Mucosa of rectum (tissue), 2 donors: ENCODE measurements around the gene ANKRD27.

Experiments
- H3K27ac ChIP-seq, 2 donors: one replicate each; pipeline ENCODE4 v1.7.0; 2013; ENCODE audit warnings: inconsistent platforms in 2 of 2, low read depth in 2 of 2, low read length in 2 of 2
- H3K27me3 ChIP-seq, 2 donors: one replicate each; pipeline ENCODE4 v1.7.0; 2013; ENCODE audit warnings: low read length in 2 of 2; ENCODE audit not compliant: control insufficient read depth in 2 of 2, insufficient read depth in 2 of 2
- H3K36me3 ChIP-seq, 2 donors: one replicate each; pipeline ENCODE4 v1.7.0; 2013; ENCODE audit warnings: low read length in 2 of 2; ENCODE audit not compliant: control insufficient read depth in 2 of 2, insufficient read depth in 2 of 2
- H3K4me1 ChIP-seq, 2 donors: one replicate each; pipeline ENCODE4 v1.7.0; 2013; ENCODE audit warnings: low read length in 2 of 2, mild to moderate bottlenecking in 1 of 2; ENCODE audit not compliant: control insufficient read depth in 2 of 2, insufficient read depth in 2 of 2
- H3K4me3 ChIP-seq, 2 donors: one replicate each; pipeline ENCODE4 v1.7.0; 2013; ENCODE audit warnings: low read length in 2 of 2
- H3K9ac ChIP-seq, 2 donors: one replicate each; pipeline ENCODE4 v1.7.0; 2013; ENCODE audit warnings: low read length in 2 of 2, low read depth in 1 of 2, mild to moderate bottlenecking in 1 of 2
- H3K9me3 ChIP-seq, 2 donors: one replicate each; pipeline ENCODE4 v1.7.0; 2013; ENCODE audit warnings: low read length in 2 of 2; ENCODE audit not compliant: control insufficient read depth in 2 of 2
- donor health status: healthy.
- donor health status: Normal muscosa, but diverticular disease.

ANKRD27 gene

GRCh38 chr19:32691291-32691951 lies 16.4 kb upstream of the ANKRD27 start, which contains the start of gene NUDT19:
NUDT19 (plus strand) TSS chr19:32691821; CDS start chr19:32691961, 140 bp downstream.
- H3K27ac ChIP-seq: peak within 1 kb of the TSS; percentile 82 to 86
- peak within 1 kb of the TSS; percentile 83 to 85 for H3K9ac ChIP-seq
- H3K9me3 ChIP-seq: no peaks in the 10 kb centered on the region
- H3K4me3 ChIP-seq: peak within 1 kb of the TSS; percentile 75 to 85
- peaks cover 20 to 25% of the 10 kb centered on the region in 2 donors for H3K4me1 ChIP-seq
- no peaks in the 10 kb centered on the region for H3K27me3 ChIP-seq
- no peaks in the 10 kb centered on the region for H3K36me3 ChIP-seq

GRCh38 chr19:32688311-32688710 lies 13.3 kb upstream of the ANKRD27 start:
- H3K27ac ChIP-seq: no peak overlapping the region
- no peaks in the 10 kb centered on the region for H3K9me3 ChIP-seq
- no peak overlapping the region for H3K9ac ChIP-seq
- peaks cover 17% of the 10 kb centered on the region in 2 donors for H3K4me1 ChIP-seq
- no peaks in the 10 kb centered on the region for H3K27me3 ChIP-seq
- no peak overlapping the region for H3K4me3 ChIP-seq
- H3K36me3 ChIP-seq: no peaks in the 10 kb centered on the region

- Histone ChIP-seq H3K4me3 (no peak overlapping the region), H3K9ac (no peak overlapping the region), H3K4me1 (peaks cover 11% of the 10 kb centered on the region in 2 donors), H3K27ac (no peak overlapping the region), H3K27me3 (no peaks in the 10 kb centered on the region), H3K36me3 (no peaks in the 10 kb centered on the region), H3K9me3 (no peaks in the 10 kb centered on the region)
These were observed 12.7 kb upstream of the ANKRD27 start for GRCh38 chr19:32687681-32688080.

GRCh38 chr19:32686847-32687475 lies 12.0 kb upstream of the ANKRD27 start:
- no peaks in the 10 kb centered on the region for H3K36me3 ChIP-seq
- no peaks in the 10 kb centered on the region for H3K9me3 ChIP-seq
- peaks cover 8 to 9% of the 10 kb centered on the region in 2 donors for H3K4me1 ChIP-seq
- no peak overlapping the region for H3K4me3 ChIP-seq
- H3K27me3 ChIP-seq: no peaks in the 10 kb centered on the region
- no peak overlapping the region for H3K27ac ChIP-seq
- H3K9ac ChIP-seq: no peak overlapping the region

- Histone ChIP-seq H3K4me1 (no peaks in the 10 kb centered on the region), H3K36me3 (no peaks in the 10 kb centered on the region), H3K4me3 (no peak overlapping the region), H3K27ac (no peak overlapping the region), H3K9ac (no peak overlapping the region), H3K9me3 (no peaks in the 10 kb centered on the region), H3K27me3 (peaks cover 5 to 6% of the 10 kb centered on the region in 2 donors)
These were observed 7.3 kb upstream of the ANKRD27 start for GRCh38 chr19:32682317-32682716.

- no peak overlapping the region for H3K9ac ChIP-seq
- H3K27me3 ChIP-seq: peaks cover 12 to 14% of the 10 kb centered on the region in 2 donors
- H3K4me1 ChIP-seq: peaks cover 7 to 8% of the 10 kb centered on the region in 2 donors
- H3K27ac ChIP-seq: no peak overlapping the region
- no peaks in the 10 kb centered on the region for H3K36me3 ChIP-seq
- no peaks in the 10 kb centered on the region for H3K9me3 ChIP-seq
- no peak overlapping the region for H3K4me3 ChIP-seq
These were observed 6.0 kb upstream of the ANKRD27 start for GRCh38 chr19:32680986-32681385.

- H3K27ac ChIP-seq: no peak overlapping the region
- peaks cover 15 to 17% of the 10 kb centered on the region in 2 donors for H3K4me1 ChIP-seq
- H3K36me3 ChIP-seq: no peaks in the 10 kb centered on the region
- H3K27me3 ChIP-seq: peaks cover 12 to 14% of the 10 kb centered on the region in 2 donors
- no peak overlapping the region for H3K4me3 ChIP-seq
- no peak overlapping the region for H3K9ac ChIP-seq
- H3K9me3 ChIP-seq: no peaks in the 10 kb centered on the region
These were observed 2.7 kb upstream of the ANKRD27 start for GRCh38 chr19:32677657-32678056.

- no peaks in the 10 kb centered on the region for H3K36me3 ChIP-seq
- no peaks in the 10 kb centered on the region for H3K9me3 ChIP-seq
- H3K9ac ChIP-seq: no peak overlapping the region
- H3K4me3 ChIP-seq: peak overlapping the region in 1 of 2 donors; percentile 97
- peaks cover 15 to 17% of the 10 kb centered on the region in 2 donors for H3K4me1 ChIP-seq
- no peak overlapping the region for H3K27ac ChIP-seq
- peaks cover 12 to 14% of the 10 kb centered on the region in 2 donors for H3K27me3 ChIP-seq
These were observed 1.9 kb upstream of the ANKRD27 start for GRCh38 chr19:32676895-32677359.

- Histone ChIP-seq H3K27me3 (peaks cover 12 to 14% of the 10 kb centered on the region in 2 donors), H3K9ac (peak overlapping the region in 1 of 2 donors; percentile 48), H3K27ac (no peak overlapping the region), H3K4me3 (peak overlapping the region; percentile 91 to 97), H3K9me3 (no peaks in the 10 kb centered on the region), H3K36me3 (no peaks in the 10 kb centered on the region), H3K4me1 (peaks cover 15 to 17% of the 10 kb centered on the region in 2 donors)
These were observed 1.4 kb upstream of the ANKRD27 start for GRCh38 chr19:32676186-32676894.

GRCh38 chr19:32675720-32676185 lies 773 bp upstream of the ANKRD27 start, which contains the start of gene RGS9BP:
RGS9BP (plus strand) TSS chr19:32675848; CDS start chr19:32676264, 416 bp downstream.
- peak within 1 kb of the TSS; percentile 86 to 90 for H3K27ac ChIP-seq

More at GRCh38 chr19:32675720-32676185, 773 bp upstream of the ANKRD27 start, which contains the start of gene RGS9BP:
- Histone ChIP-seq H3K4me1 (peaks cover 15 to 17% of the 10 kb centered on the region in 2 donors), H3K4me3 (peak within 1 kb of the TSS; percentile 91 to 97), H3K36me3 (no peaks in the 10 kb centered on the region), H3K27me3 (peaks cover 12 to 14% of the 10 kb centered on the region in 2 donors), H3K9me3 (no peaks in the 10 kb centered on the region), H3K9ac (peak within 1 kb of the TSS; percentile 81 to 86)
